Caki2 (cell line): ENCODE measurements around the gene PHC3. TPM values are rescaled to one million over a fixed set of nuclear protein-coding genes. Genes with fewer than 3 reads are reported as not detected.

Experiments
- DNase-seq: peaks from one replicate; pipeline ENCODE4 v3.0.0-alpha.2; 2015; ENCODE audit warnings: low read depth
- in situ Hi-C: cut with HindIII; loops from 2 replicates; pipeline ENCODE4 v1.10.0; 2016; ENCODE audit warnings: low sequenced_read_pairs, low pct_unique_long_range_greater_than_20kb, mixed read lengths
- total RNA-seq: library from RNA; depleted of rRNA; stranded (reverse); fragments of >200 nt; shearing (Covaris generic); gene quantifications from 2 replicates; pipeline ENCODE4 v1.2.3, GENCODE V29; 2014; ENCODE audit warnings: low replicate concordance; rRNA removed

The PHC3 gene
- total RNA-seq, 1 experiment from 2014 or later: 11.1 TPM

DNA sequence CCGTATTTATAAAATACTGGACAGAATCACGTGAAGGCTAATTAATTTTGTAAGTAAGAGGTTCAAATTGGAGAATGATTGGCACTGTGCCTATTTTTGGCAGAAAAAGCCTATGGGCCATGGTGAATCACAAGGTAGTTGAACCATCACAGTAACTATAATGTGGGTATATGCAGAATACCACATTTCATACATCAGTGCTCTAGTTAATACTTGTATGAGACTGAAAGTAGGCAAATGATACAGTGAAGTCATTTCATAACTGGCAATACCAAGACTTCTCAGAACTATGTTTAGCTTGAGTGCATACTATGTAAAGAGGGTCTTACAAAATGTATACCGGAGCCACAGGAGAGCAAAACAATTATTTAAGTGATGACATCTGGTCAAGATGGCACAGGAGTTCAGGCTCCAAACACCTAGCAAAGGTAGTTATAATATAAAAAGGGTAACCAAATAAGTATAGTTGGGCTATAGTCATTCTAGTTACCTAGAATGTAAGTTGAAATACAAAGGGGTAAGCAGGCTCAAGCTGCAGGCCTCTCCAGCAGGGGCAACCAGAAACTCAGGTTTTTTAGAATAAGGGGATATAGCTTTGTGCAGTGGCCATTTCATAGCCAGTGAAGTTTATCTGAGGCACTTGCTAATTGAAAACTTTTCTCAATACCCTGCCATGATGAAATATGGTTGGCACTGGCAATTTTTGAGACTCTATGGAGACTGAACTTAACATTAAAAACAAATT lies 124.7 kb downstream of the PHC3 start:
- no peak for DNase-seq
- in situ Hi-C loops: no loop called here

DNA sequence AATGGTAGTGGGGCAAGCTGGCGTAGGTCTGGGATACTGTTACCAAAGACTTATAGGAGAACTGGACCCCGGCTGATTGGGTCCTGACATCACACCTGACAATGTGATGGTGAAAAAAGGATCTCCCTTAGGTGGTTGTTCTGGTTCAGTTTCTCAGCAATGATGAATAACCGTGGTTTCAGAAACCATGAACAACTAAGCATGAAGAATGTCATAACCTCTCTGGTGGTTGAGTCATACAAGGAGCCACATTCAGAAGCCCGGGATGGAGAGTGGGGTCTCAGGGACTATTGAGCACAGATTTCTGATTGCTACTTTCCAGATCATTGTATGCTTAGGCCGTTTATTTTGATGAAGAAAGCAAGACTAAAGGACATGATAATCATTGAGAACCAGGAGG lies 126.3 kb downstream of the PHC3 start:
- peak; percentile 76 for DNase-seq
- in situ Hi-C loops: no loop called here

DNA sequence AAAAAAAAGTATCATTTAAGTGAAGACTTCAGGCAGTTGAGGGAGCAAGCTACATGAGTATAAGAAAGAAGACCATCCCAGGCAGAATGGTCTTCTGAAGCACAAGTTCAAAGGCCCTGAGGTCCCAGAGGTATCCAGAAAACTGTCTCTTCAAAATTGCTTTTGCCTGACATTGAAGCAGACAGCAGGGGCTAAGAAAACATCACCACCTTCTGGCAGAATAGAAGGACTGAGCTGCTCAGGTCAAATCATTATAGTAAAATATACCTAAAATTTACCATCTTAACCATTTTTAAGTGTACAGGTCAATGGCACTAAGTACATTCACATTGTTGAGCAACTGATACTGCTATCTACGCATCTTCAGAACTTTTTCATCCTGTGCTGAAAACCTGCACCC lies 127.3 kb downstream of the PHC3 start:
- no peak for DNase-seq
- in situ Hi-C loops: no loop called here

DNA sequence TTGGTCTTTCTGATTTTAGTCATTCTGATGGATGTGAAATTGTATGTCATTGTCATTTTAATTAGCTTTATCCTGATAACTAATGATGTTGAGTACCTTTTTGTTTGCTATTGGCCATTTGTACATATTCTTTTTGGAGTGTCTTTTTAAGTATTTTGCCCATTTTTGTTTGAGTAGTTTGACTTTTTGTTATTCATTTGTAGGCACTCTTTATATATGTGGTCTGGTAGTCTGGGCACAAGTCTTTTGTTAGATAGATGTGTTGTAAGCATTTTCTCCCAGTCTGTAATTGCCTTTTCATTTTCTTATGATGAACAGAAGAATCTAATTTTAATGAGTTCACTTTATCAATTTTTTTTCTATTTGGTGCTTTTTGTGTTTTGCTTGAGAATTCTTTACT lies 129.1 kb downstream of the PHC3 start:
- in situ Hi-C loops: no loop called here
- DNase-seq: no peak

DNA sequence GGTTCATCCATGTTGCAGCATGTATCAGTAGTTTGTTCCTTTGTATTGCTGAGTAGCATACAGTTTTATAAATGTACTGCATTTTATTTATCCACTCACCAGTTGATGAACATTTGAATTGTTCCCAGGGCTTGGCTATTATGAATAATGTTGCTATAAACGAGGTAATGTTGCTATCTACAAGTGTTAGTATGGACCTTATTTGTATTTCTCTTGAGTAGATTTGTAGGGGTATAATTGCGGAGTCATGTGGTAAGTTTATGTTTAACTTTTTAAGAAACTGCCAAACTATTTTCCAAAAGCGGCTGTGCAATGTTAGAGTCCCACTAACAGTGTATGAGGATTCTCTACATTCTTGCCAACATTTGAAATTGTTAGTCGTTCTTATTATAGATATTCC lies 130.8 kb downstream of the PHC3 start:
- in situ Hi-C loops: no loop called here

DNA sequence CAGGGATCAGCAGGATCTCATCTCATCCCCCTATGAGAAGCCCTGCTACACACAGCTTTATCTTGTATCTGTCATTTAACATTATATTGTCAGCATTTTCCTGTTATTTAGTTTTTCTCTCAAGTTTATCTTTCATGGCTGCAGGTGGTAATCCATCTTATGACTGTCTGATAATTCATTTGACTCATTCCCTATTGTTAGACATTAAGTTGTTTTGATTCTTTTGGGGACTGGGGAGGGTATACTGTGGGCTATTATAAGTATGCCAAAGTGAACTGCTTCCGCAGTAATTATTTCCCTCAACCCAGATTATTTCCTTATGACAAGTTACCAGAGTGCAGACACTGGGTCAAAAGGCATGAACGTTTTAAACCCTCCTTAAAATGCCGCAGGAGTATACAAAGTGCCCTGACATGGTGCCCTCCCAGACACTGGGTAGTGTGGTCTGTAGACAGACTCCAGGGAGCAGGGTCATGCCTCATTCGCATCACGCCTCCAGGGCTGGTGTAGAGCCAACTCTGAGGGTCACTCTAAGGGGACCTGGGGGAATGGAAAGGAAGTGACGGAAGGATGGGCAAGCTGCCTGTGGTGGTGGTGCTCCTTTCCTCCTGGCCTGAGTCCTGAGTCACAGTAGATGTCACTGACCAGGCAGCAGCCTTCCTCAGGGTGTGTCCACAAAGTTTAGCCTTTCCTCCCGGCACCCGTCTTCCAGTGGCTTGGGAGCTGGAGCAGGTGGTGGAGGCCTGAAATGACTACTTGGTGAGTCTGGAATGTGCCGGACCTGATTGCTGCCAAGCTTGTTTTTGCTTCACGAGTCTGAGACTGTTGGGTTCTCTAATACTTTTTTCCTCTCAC lies 132.2 kb downstream of the PHC3 start:
- peak; percentile 98 for DNase-seq
- in situ Hi-C loops: no loop called here

More for the DNA sequence above, 130.8 kb downstream of the PHC3 start:
- no peak for DNase-seq

DNA sequence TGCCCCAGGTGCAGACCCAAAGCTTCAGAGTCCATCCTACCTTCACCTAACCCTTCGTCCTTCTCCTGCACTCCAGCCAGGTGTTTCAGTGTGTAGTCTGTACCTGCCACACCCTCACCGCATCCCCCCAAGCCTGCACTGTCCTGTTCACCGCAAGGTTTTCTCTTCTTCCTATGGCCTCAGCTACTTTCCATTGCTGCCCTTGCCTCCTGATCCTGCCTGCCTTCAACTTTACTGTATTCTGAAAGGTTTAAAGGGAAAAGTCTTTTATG lies 134.5 kb downstream of the PHC3 start:
- in situ Hi-C loops: no loop called here
- no peak for DNase-seq

DNA sequence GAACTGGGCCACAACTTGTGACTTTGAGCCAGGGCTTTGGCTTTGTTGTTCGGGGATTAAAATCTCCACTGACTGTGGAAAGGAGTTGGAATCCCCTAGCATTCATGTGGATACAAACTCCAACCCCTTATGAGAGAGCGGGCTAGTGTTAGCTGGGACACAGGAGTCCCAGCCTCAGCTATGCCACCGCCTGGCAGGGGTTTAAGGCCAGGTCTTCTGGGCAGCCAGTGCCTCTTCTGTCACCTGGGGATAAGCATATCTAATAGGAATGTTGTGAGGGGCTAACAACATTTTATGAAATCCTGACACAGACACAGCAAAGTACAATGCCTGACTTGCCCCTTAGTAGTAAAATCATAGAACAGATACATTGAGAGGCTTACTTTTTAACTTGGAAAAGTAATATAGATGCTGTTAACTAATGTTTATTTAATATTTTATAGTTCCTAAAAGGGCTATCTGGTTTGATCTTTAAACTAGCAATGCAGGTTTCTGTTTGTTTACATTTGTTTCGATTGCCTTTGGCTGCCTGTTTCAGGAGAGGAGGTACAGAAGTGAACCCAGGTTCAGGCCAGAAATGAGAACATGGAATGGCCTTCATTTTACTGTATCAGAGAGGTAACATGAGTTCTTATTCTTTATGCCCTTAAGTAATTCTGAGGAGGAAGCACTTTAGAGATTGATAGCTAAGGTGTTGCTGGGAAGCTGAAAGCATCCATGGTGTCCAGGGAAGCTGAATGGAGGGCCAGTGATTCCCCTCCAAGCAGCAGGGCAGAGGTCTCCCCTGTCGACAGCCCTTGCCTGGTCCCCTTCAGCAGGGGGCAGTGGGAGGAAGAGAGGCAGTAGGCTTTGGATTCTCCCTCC lies 135.0 kb downstream of the PHC3 start:
- in situ Hi-C loops: no loop called here

DNA sequence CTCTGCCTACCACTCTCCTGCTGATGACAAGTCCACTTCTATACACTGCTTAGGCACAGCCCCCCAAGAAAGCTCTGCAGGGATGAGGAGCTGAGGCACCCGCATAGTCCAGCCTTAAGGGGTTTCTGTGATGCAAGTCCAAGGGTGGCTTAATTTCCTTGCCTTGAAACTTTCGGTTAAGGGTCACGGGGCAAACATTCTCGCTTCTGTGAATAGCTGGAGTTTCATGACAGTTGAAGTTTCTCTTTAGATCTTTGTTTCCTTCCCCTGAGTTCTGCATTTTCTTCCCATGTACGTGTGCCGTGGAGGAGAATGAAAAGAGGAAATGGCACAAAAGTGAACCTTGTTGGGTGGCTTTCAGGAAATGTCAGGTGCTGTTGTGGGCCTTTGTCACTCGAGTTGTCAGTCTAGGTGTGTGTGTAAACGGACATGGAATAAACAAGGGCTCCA lies 136.7 kb downstream of the PHC3 start:
- DNase-seq: no peak
- in situ Hi-C loops: no loop called here

More for the DNA sequence above, 135.0 kb downstream of the PHC3 start:
- DNase-seq: no peak

DNA sequence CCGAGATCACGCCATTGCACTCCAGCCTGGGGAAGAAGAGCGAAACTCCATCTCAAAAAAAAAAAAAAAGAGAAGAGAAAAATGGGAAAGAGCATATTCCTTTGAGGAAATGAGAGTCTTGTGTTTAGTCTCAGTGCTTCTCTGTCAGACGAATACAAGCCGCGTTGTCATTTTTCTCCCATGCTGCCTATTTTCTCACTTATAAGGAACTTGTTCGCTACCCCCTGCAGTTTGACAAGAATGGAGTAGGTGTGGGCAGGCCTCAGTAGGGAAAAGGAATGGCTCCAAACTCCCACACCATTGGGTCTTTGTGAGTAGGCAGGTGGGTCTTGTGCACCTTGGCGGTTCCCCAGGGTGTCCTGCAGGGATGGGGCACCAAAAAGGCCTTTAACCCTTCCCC lies 137.3 kb downstream of the PHC3 start:
- DNase-seq: no peak
- in situ Hi-C loops: no loop called here

DNA sequence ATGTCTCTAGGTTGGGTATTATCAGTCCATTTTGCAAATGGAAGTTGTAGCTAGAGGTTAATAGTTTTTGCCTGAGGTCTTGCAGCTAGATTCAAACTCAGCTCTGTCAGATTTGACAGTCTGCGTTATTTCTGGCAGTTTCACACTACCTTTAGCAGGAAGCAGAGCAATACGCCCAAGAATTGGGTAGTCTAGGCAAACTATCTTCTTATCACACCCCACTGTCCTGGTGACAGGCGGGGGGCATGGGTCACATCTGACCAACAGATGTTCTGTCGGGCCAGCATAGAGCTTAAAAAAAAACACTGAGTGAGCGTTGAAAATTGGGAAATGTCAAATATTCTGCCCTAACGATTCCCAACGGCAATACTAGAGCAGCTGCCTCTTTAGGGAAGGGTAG lies 138.0 kb downstream of the PHC3 start:
- in situ Hi-C loops: no loop called here
- no peak for DNase-seq

DNA sequence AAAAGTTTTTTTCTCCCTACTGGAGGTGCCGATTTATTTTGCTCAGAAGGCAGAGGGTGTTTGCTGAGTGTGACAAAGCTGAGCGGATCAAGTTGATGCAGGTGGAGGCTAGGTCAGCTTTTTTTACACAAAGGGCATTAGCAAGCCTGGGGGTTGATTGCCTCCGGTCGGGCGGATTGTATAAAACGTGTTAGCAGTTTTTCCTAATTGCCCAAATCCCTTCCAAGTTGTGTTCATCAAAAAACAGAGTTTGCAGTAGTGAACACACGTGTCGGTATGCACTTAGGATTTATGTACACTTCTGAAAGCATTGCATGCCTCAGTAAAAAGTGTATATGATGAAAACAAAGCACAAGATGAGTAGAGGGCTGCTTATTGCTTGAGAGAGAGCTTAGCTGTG lies 141.1 kb downstream of the PHC3 start:
- in situ Hi-C loops: no loop called here
- no peak for DNase-seq

DNA sequence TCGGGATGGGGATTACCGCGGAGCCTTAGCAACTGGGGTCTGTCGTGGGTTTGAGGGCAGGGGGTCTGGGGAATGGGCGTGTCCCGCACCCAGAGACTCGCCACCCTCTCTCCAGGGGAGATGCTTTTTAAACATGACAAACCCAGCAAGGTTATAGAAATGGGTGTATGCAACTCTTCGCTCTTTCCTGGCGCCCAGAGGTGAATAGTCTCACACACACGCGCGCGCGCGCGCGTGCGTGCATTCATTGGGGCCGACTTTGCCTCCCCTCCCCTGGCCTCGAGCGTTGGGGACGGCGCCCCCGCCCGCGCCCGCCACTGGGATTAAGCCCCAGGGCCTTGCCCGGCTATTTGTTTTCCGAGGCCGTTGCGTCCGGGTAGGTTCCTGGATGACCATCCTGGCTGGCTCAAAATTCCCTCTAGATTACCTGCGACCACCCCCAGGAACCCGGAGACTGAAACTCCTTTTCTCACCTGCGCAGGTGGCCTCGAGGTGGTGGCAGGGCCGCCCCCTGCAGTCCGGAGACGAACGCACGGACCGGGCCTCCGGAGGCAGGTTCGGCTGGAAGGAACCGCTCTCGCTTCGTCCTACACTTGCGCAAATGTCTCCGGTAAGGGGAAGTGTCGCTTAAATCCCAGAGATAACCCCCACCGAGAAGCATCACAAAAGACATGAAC lies 143.0 kb downstream of the PHC3 start:
- in situ Hi-C loops: no loop called here
- no peak for DNase-seq

Other genes with a start within 250 kb of the PHC3 start
- 10.3 and 16.8 TPM in 2 replicates for gene SEC62, start 214.9 kb downstream of the PHC3 start, total RNA-seq
- gene GPR160, start 143.7 kb downstream of the PHC3 start, total RNA-seq: 66.6 and 105 TPM in 2 replicates
- gene PRKCI, start 40.7 kb upstream of the PHC3 start, total RNA-seq: 67.7 and 72.9 TPM in 2 replicates
- 33.2 and 55.8 TPM in 2 replicates for gene SKIL, start 176.0 kb upstream of the PHC3 start, total RNA-seq
- 21.1 and 30.2 TPM in 2 replicates for gene CLDN11, start 237.1 kb upstream of the PHC3 start, total RNA-seq